CD4-positive, alpha-beta T cell treated with Interleukin-10 for 1 hour (primary cell): Measurements from ENCODE around the gene ITPRIP.

ENCODE experiments used
- DNase-seq: peaks from one replicate; pipeline ENCODE4 v3.0.0-alpha.2; 2020

Gene ITPRIP

GRCh38 chr10:104337985-104338735 lies at the start of gene ITPRIP:
Gene ITPRIP, minus strand, starts transcription at chr10:104338465. Its CDS starts 22,414 bp downstream, at chr10:104316051.
- peak; percentile 78 for DNase-seq

- peak; percentile 16 for DNase-seq
Measured at GRCh38 chr10:104387130-104387888, 49.0 kb upstream of the ITPRIP start.

GRCh38 chr10:104380336-104380735 lies 42.1 kb upstream of the ITPRIP start:
- DNase-seq, result no peak

- no peak for DNase-seq
Measured at GRCh38 chr10:104376784-104377300, 38.6 kb upstream of the ITPRIP start.

GRCh38 chr10:104374591-104374990 lies 36.3 kb upstream of the ITPRIP start:
- DNase-seq, result no peak

GRCh38 chr10:104371753-104372152 lies 33.5 kb upstream of the ITPRIP start:
- no peak for DNase-seq

- DNase-seq, result no peak
Measured at GRCh38 chr10:104368381-104368780, 30.1 kb upstream of the ITPRIP start.

- no peak for DNase-seq
Measured at GRCh38 chr10:104367904-104368303, 29.6 kb upstream of the ITPRIP start.

GRCh38 chr10:104359811-104360210 lies 21.5 kb upstream of the ITPRIP start:
- DNase-seq, result no peak

GRCh38 chr10:104353325-104354048 lies 15.2 kb upstream of the ITPRIP start, which contains the start of gene CFAP58:
Gene CFAP58, plus strand, starts transcription at chr10:104353833. Its CDS starts 65 bp downstream, at chr10:104353898.
- DNase-seq, result peak; percentile 97

- DNase-seq, result no peak
Measured at GRCh38 chr10:104351919-104352318, 13.7 kb upstream of the ITPRIP start.

- DNase-seq, result peak; percentile 31
Measured at GRCh38 chr10:104351061-104351702, 12.9 kb upstream of the ITPRIP start.

GRCh38 chr10:104350127-104350635 lies 11.9 kb upstream of the ITPRIP start:
- DNase-seq, result peak; percentile 79

GRCh38 chr10:104349623-104350126 lies 11.4 kb upstream of the ITPRIP start:
- DNase-seq, result peak; percentile 26

GRCh38 chr10:104348601-104349000 lies 10.3 kb upstream of the ITPRIP start:
- DNase-seq, result no peak

- DNase-seq, result no peak
Measured at GRCh38 chr10:104347295-104348045, 9.2 kb upstream of the ITPRIP start.

GRCh38 chr10:104345941-104346340 lies 7.7 kb upstream of the ITPRIP start:
- no peak for DNase-seq

- DNase-seq, result no peak
Measured at GRCh38 chr10:104345515-104345914, 7.2 kb upstream of the ITPRIP start.

GRCh38 chr10:104344219-104344618 lies 6.0 kb upstream of the ITPRIP start:
- DNase-seq, result no peak

GRCh38 chr10:104342941-104343411 lies 4.7 kb upstream of the ITPRIP start:
- DNase-seq, result no peak

- no peak for DNase-seq
Measured at GRCh38 chr10:104340641-104341040, 2.4 kb upstream of the ITPRIP start.
